ENCODE data around the gene LRRFIP2.
"Not testable (repeated sequence)": the region's sequence is repeated elsewhere in the genome, so short reads cannot be mapped to it uniquely, and the experiment has no call there.

LRRFIP2 gene

GRCh38 chr3:37174532-37175126, at the start of gene LRRFIP2:
LRRFIP2 (minus strand) TSS chr3:37174582; CDS start chr3:37148983, 25,599 bp downstream.
- TF ChIP-seq CTCF (IDR thresholded peaks at IDR 0.05) (no peak), ZFX (IDR thresholded peaks at IDR 0.05; ENCODE audit: borderline replicate concordance) (no peak)
- peak within 1 kb of the TSS; percentile 90 for H3K27ac ChIP-seq

GRCh38 chr3:37223576-37223975, 49.2 kb upstream of the LRRFIP2 start:
- TF ChIP-seq ZFX (IDR thresholded peaks at IDR 0.05; ENCODE audit: borderline replicate concordance), result no peak
- TF ChIP-seq CTCF (IDR thresholded peaks at IDR 0.05), result no peak
- H3K27ac ChIP-seq, result no peak overlapping the region

- TF ChIP-seq CTCF (IDR thresholded peaks at IDR 0.05) (no peak), ZFX (IDR thresholded peaks at IDR 0.05; ENCODE audit: borderline replicate concordance) (no peak)
- H3K27ac ChIP-seq, result no peak overlapping the region
These were observed 48.8 kb upstream of the LRRFIP2 start for GRCh38 chr3:37223141-37223558.

- H3K27ac ChIP-seq, result not testable (repeated sequence)
These were observed 48.2 kb upstream of the LRRFIP2 start for GRCh38 chr3:37222542-37222941.

GRCh38 chr3:37221407-37221806, 47.0 kb upstream of the LRRFIP2 start:
- H3K27ac ChIP-seq, result no peak overlapping the region
- no peak for TF ChIP-seq ZFX (IDR thresholded peaks at IDR 0.05; ENCODE audit: borderline replicate concordance)
- no peak for TF ChIP-seq CTCF (IDR thresholded peaks at IDR 0.05)

- TF ChIP-seq CTCF (IDR thresholded peaks at IDR 0.05) (no peak), ZFX (IDR thresholded peaks at IDR 0.05; ENCODE audit: borderline replicate concordance) (no peak)
- H3K27ac ChIP-seq, result no peak overlapping the region
These were observed 44.9 kb upstream of the LRRFIP2 start for GRCh38 chr3:37219266-37219665.

GRCh38 chr3:37218206-37218605, 43.8 kb upstream of the LRRFIP2 start:
- H3K27ac ChIP-seq, result no peak overlapping the region
- TF ChIP-seq CTCF (IDR thresholded peaks at IDR 0.05), result no peak
- no peak for TF ChIP-seq ZFX (IDR thresholded peaks at IDR 0.05; ENCODE audit: borderline replicate concordance)

Data from 22Rv1 (cell line).